Measurements from ENCODE around the gene DPYD. TPM values are rescaled to one million over a fixed set of nuclear protein-coding genes. Genes with fewer than 3 reads are reported as not detected.

The DPYD gene
- total RNA-seq, 1 experiment from 2014 or later: 0.46 TPM

GRCh38 chr1:97764991-97765390 is 155.8 kb downstream of the DPYD start:
- DNase-seq (ENCODE audit: low spot score) (no peak), ATAC-seq (no peak)
- Mint-ChIP-seq H3K4me1 (no peaks in the 10 kb centered on the region), H3K27ac (no peak overlapping the region), H3K27me3 (ENCODE audit: low read depth) (no peaks in the 10 kb centered on the region), H3K4me3 (no peak overlapping the region), H3K9me3 (peaks cover 18% of the 10 kb centered on the region), H3K36me3 (no peaks in the 10 kb centered on the region)
- TF ChIP-seq PRRX2 (CRISPR knock-in tag; IDR thresholded peaks at IDR 0.05) (no peak), IRF2 (CRISPR knock-in tag; IDR thresholded peaks at IDR 0.05; ENCODE audit: borderline replicate concordance, low read depth) (no peak), CBFB (CRISPR knock-in tag; IDR thresholded peaks at IDR 0.05; ENCODE audit: low read depth) (no peak), MXD4 (CRISPR knock-in tag; IDR thresholded peaks at IDR 0.05; ENCODE audit: borderline replicate concordance) (no peak), ATF2 (CRISPR knock-in tag; IDR thresholded peaks at IDR 0.05; ENCODE audit: borderline replicate concordance, low read depth) (no peak), SP1 (CRISPR knock-in tag; conservative IDR thresholded peaks at IDR 0.05) (no peak)
- ChIA-PET CTCF (no interaction called here), POLR2A (no interaction called here)

GRCh38 chr1:97761637-97762036 is 159.2 kb downstream of the DPYD start:
- TF ChIP-seq ZNF423 (CRISPR knock-in tag; IDR thresholded peaks at IDR 0.05): no peak
- no peak for TF ChIP-seq ZMAT4 (CRISPR knock-in tag; IDR thresholded peaks at IDR 0.05)
- TF ChIP-seq SOX15 (CRISPR knock-in tag; IDR thresholded peaks at IDR 0.05): no peak
- DNase-seq (ENCODE audit: low spot score): no peak
- ATAC-seq: no peak
- ChIA-PET POLR2A (no interaction called here), CTCF (no interaction called here)
- Mint-ChIP-seq H3K36me3 (no peaks in the 10 kb centered on the region), H3K4me3 (no peak overlapping the region), H3K27me3 (ENCODE audit: low read depth) (no peaks in the 10 kb centered on the region), H3K27ac (no peak overlapping the region), H3K9me3 (peaks cover 18% of the 10 kb centered on the region), H3K4me1 (no peaks in the 10 kb centered on the region)

- CTCF ChIA-PET: no interaction called here
- Mint-ChIP-seq H3K36me3 (no peaks in the 10 kb centered on the region), H3K27me3 (ENCODE audit: low read depth) (no peaks in the 10 kb centered on the region), H3K27ac (no peak overlapping the region), H3K4me3 (no peak overlapping the region), H3K4me1 (no peaks in the 10 kb centered on the region), H3K9me3 (peaks cover 18% of the 10 kb centered on the region)
- no peak for ATAC-seq
- TF ChIP-seq ZNF138 (CRISPR knock-in tag; conservative IDR thresholded peaks at IDR 0.05) (no peak), PRDM15 (CRISPR knock-in tag; IDR thresholded peaks at IDR 0.05) (no peak), HMGA2 (CRISPR knock-in tag; IDR thresholded peaks at IDR 0.05) (no peak), PRRX2 (CRISPR knock-in tag; IDR thresholded peaks at IDR 0.05) (no peak), ZMAT4 (CRISPR knock-in tag; IDR thresholded peaks at IDR 0.05) (no peak), NR2C2 (CRISPR knock-in tag; IDR thresholded peaks at IDR 0.05) (no peak), GRHL2 (CRISPR knock-in tag; IDR thresholded peaks at IDR 0.05; ENCODE audit: insufficient replicate concordance, severe bottlenecking) (no peak), SMAD3 (CRISPR knock-in tag; IDR thresholded peaks at IDR 0.05; ENCODE audit: borderline replicate concordance) (no peak), ARID4B (CRISPR knock-in tag; IDR thresholded peaks at IDR 0.05; ENCODE audit: borderline replicate concordance) (no peak), ZNF281 (CRISPR knock-in tag; IDR thresholded peaks at IDR 0.05) (no peak)
- POLR2A ChIA-PET: no interaction called here
- DNase-seq (ENCODE audit: low spot score): no peak
Observed at GRCh38 chr1:97759078-97759477, 161.8 kb downstream of the DPYD start.

Data from WTC11 (cell line).